ENCODE results near the gene MMP24.

Gene MMP24

GRCh38 chr20:35264755-35265154 lies 38.3 kb downstream of the MMP24 start:
- Histone ChIP-seq H3K4me1 (ENCODE audit: control insufficient read depth in 2 of 2, insufficient read depth in 1 of 2, low read depth in 1 of 2, low read length in 2 of 2) (peaks cover 10 to 34% of the 10 kb centered on the region in 2 donors), H2BK120ac (ENCODE audit: low read depth, low read length) (no peak overlapping the region), H3K27ac (replicated peaks; ENCODE audit: low read length) (no peak overlapping the region), H3K36me3 (replicated peaks in 1 of 2; ENCODE audit: control insufficient read depth in 2 of 2, insufficient read depth in 2 of 2, low read length in 2 of 2) (no peaks in the 10 kb centered on the region), H2BK5ac (ENCODE audit: low read length) (no peak overlapping the region), H3K14ac (ENCODE audit: low read length) (no peak overlapping the region), H3K4me2 (ENCODE audit: insufficient read depth, low read length, poor library complexity, severe bottlenecking) (no peak overlapping the region), H2BK12ac (ENCODE audit: low read length) (no peak overlapping the region), H3K4me3 (ENCODE audit: low read length in 2 of 2) (no peak overlapping the region), H3K9me3 (replicated peaks in 1 of 2; ENCODE audit: control insufficient read depth in 2 of 2, insufficient read depth in 1 of 2, low read depth in 1 of 2, low read length in 2 of 2) (no peaks in the 10 kb centered on the region), H3K79me1 (ENCODE audit: low read depth, low read length) (no peaks in the 10 kb centered on the region), H3K23ac (ENCODE audit: low read depth, low read length, poor library complexity) (no peak overlapping the region), H2AK5ac (ENCODE audit: low read depth, low read length) (no peak overlapping the region), H3K4ac (ENCODE audit: low read length) (no peak overlapping the region), H3K9ac (ENCODE audit: low read depth, low read length, poor library complexity) (no peak overlapping the region), H4K8ac (ENCODE audit: low read depth, low read length) (no peak overlapping the region), H2BK15ac (ENCODE audit: low read length) (no peak overlapping the region), H3K18ac (ENCODE audit: low read length) (peak overlapping the region; percentile 2), H3K27me3 (ENCODE audit: control insufficient read depth in 3 of 3, insufficient read depth in 3 of 3, low read depth in 1 of 3, low read length in 3 of 3) (no peaks in the 10 kb centered on the region), H2AFZ (ENCODE audit: low read length) (no peak overlapping the region), H4K91ac (ENCODE audit: low read depth, low read length, poor library complexity) (no peak overlapping the region)
- DNase-seq (ENCODE audit: low spot score), result no peak
- WGBS, 2 donors (ENCODE audit: extremely low coverage in 2 of 2, insufficient read length in 2 of 2, insufficient replicate concordance in 1 of 2), result no CpG with 5 or more reads among the region's 1 CpG

- H3K36me3 ChIP-seq (replicated peaks in 1 of 2; ENCODE audit: control insufficient read depth in 2 of 2, insufficient read depth in 2 of 2, low read length in 2 of 2), result no peaks in the 10 kb centered on the region
- no peak overlapping the region for H3K9ac ChIP-seq (ENCODE audit: low read depth, low read length, poor library complexity)
- no peak overlapping the region for H2BK12ac ChIP-seq (ENCODE audit: low read length)
- H2AFZ ChIP-seq (ENCODE audit: low read length), result no peak overlapping the region
- H3K14ac ChIP-seq (ENCODE audit: low read length), result no peak overlapping the region
- H3K4me2 ChIP-seq (ENCODE audit: insufficient read depth, low read length, poor library complexity, severe bottlenecking), result no peak overlapping the region
- H2BK5ac ChIP-seq (ENCODE audit: low read length), result no peak overlapping the region
- no peak overlapping the region for H4K8ac ChIP-seq (ENCODE audit: low read depth, low read length)
- peak overlapping the region; percentile 58 for H2AK5ac ChIP-seq (ENCODE audit: low read depth, low read length)
- no peak overlapping the region for H3K4me3 ChIP-seq (ENCODE audit: low read length in 2 of 2)
- no peak overlapping the region for H3K23ac ChIP-seq (ENCODE audit: low read depth, low read length, poor library complexity)
- no peak for DNase-seq (ENCODE audit: low spot score)
- peak overlapping the region; percentile 62 for H2BK15ac ChIP-seq (ENCODE audit: low read length)
- H3K27ac ChIP-seq (replicated peaks; ENCODE audit: low read length), result no peak overlapping the region
- H3K4me1 ChIP-seq (ENCODE audit: control insufficient read depth in 2 of 2, insufficient read depth in 1 of 2, low read depth in 1 of 2, low read length in 2 of 2), result peaks cover 10 to 15% of the 10 kb centered on the region in 2 donors
- H3K79me1 ChIP-seq (ENCODE audit: low read depth, low read length), result no peaks in the 10 kb centered on the region
- no peaks in the 10 kb centered on the region for H3K27me3 ChIP-seq (ENCODE audit: control insufficient read depth in 3 of 3, insufficient read depth in 3 of 3, low read depth in 1 of 3, low read length in 3 of 3)
- H4K91ac ChIP-seq (ENCODE audit: low read depth, low read length, poor library complexity), result no peak overlapping the region
- no CpG with 5 or more reads among the region's 16 CpGs for WGBS, 2 donors (ENCODE audit: extremely low coverage in 2 of 2, insufficient read length in 2 of 2, insufficient replicate concordance in 1 of 2)
- H3K9me3 ChIP-seq (replicated peaks in 1 of 2; ENCODE audit: control insufficient read depth in 2 of 2, insufficient read depth in 1 of 2, low read depth in 1 of 2, low read length in 2 of 2), result no peaks in the 10 kb centered on the region
- no peak overlapping the region for H3K18ac ChIP-seq (ENCODE audit: low read length)
- no peak overlapping the region for H3K4ac ChIP-seq (ENCODE audit: low read length)
- H2BK120ac ChIP-seq (ENCODE audit: low read depth, low read length), result no peak overlapping the region
Observed at GRCh38 chr20:35267092-35267491, 40.6 kb downstream of the MMP24 start.

- H3K79me1 ChIP-seq (ENCODE audit: low read depth, low read length), result no peaks in the 10 kb centered on the region
- no peaks in the 10 kb centered on the region for H3K9me3 ChIP-seq (replicated peaks in 1 of 2; ENCODE audit: control insufficient read depth in 2 of 2, insufficient read depth in 1 of 2, low read depth in 1 of 2, low read length in 2 of 2)
- H4K8ac ChIP-seq (ENCODE audit: low read depth, low read length), result no peak overlapping the region
- H3K4me1 ChIP-seq (ENCODE audit: control insufficient read depth in 2 of 2, insufficient read depth in 1 of 2, low read depth in 1 of 2, low read length in 2 of 2), result peaks cover 2 to 5% of the 10 kb centered on the region in 2 donors
- no peak overlapping the region for H3K23ac ChIP-seq (ENCODE audit: low read depth, low read length, poor library complexity)
- H3K36me3 ChIP-seq (replicated peaks in 1 of 2; ENCODE audit: control insufficient read depth in 2 of 2, insufficient read depth in 2 of 2, low read length in 2 of 2), result no peaks in the 10 kb centered on the region
- no peak overlapping the region for H3K4me3 ChIP-seq (ENCODE audit: low read length in 2 of 2)
- no peak overlapping the region for H3K4me2 ChIP-seq (ENCODE audit: insufficient read depth, low read length, poor library complexity, severe bottlenecking)
- H2AK5ac ChIP-seq (ENCODE audit: low read depth, low read length), result no peak overlapping the region
- H3K18ac ChIP-seq (ENCODE audit: low read length), result no peak overlapping the region
- no peak overlapping the region for H4K91ac ChIP-seq (ENCODE audit: low read depth, low read length, poor library complexity)
- no peak overlapping the region for H2BK120ac ChIP-seq (ENCODE audit: low read depth, low read length)
- no peak overlapping the region for H2BK15ac ChIP-seq (ENCODE audit: low read length)
- H3K27ac ChIP-seq (replicated peaks; ENCODE audit: low read length), result no peak overlapping the region
- H3K14ac ChIP-seq (ENCODE audit: low read length), result no peak overlapping the region
- no peak overlapping the region for H2BK5ac ChIP-seq (ENCODE audit: low read length)
- H3K4ac ChIP-seq (ENCODE audit: low read length), result no peak overlapping the region
- H2BK12ac ChIP-seq (ENCODE audit: low read length), result no peak overlapping the region
- H3K9ac ChIP-seq (ENCODE audit: low read depth, low read length, poor library complexity), result no peak overlapping the region
- H3K27me3 ChIP-seq (ENCODE audit: control insufficient read depth in 3 of 3, insufficient read depth in 3 of 3, low read depth in 1 of 3, low read length in 3 of 3), result no peaks in the 10 kb centered on the region
- peak overlapping the region; percentile 68 for H2AFZ ChIP-seq (ENCODE audit: low read length)
- WGBS, 2 donors (ENCODE audit: extremely low coverage in 2 of 2, insufficient read length in 2 of 2, insufficient replicate concordance in 1 of 2), result no CpG with 5 or more reads among the region's 14 CpGs
- peak; percentile 77 for DNase-seq (ENCODE audit: low spot score)
Observed at GRCh38 chr20:35269055-35269781, 42.7 kb downstream of the MMP24 start.

GRCh38 chr20:35270021-35270902 lies 43.8 kb downstream of the MMP24 start:
- Histone ChIP-seq H3K18ac (ENCODE audit: low read length) (no peak overlapping the region), H3K4me3 (ENCODE audit: low read length in 2 of 2) (no peak overlapping the region), H2BK120ac (ENCODE audit: low read depth, low read length) (no peak overlapping the region), H2BK15ac (ENCODE audit: low read length) (no peak overlapping the region), H2AFZ (ENCODE audit: low read length) (no peak overlapping the region), H3K14ac (ENCODE audit: low read length) (no peak overlapping the region), H3K36me3 (replicated peaks in 1 of 2; ENCODE audit: control insufficient read depth in 2 of 2, insufficient read depth in 2 of 2, low read length in 2 of 2) (peaks cover 0 to 5% of the 10 kb centered on the region in 2 donors), H3K4me1 (ENCODE audit: control insufficient read depth in 2 of 2, insufficient read depth in 1 of 2, low read depth in 1 of 2, low read length in 2 of 2) (peaks cover 1 to 2% of the 10 kb centered on the region in 2 donors), H3K27me3 (ENCODE audit: control insufficient read depth in 3 of 3, insufficient read depth in 3 of 3, low read depth in 1 of 3, low read length in 3 of 3) (no peaks in the 10 kb centered on the region), H3K9ac (ENCODE audit: low read depth, low read length, poor library complexity) (no peak overlapping the region), H3K79me1 (ENCODE audit: low read depth, low read length) (no peaks in the 10 kb centered on the region), H3K27ac (replicated peaks; ENCODE audit: low read length) (no peak overlapping the region), H3K4ac (ENCODE audit: low read length) (no peak overlapping the region), H2BK12ac (ENCODE audit: low read length) (no peak overlapping the region), H3K23ac (ENCODE audit: low read depth, low read length, poor library complexity) (no peak overlapping the region), H4K91ac (ENCODE audit: low read depth, low read length, poor library complexity) (no peak overlapping the region), H2AK5ac (ENCODE audit: low read depth, low read length) (peak overlapping the region; percentile 18), H3K9me3 (replicated peaks in 1 of 2; ENCODE audit: control insufficient read depth in 2 of 2, insufficient read depth in 1 of 2, low read depth in 1 of 2, low read length in 2 of 2) (no peaks in the 10 kb centered on the region), H3K4me2 (ENCODE audit: insufficient read depth, low read length, poor library complexity, severe bottlenecking) (no peak overlapping the region), H2BK5ac (ENCODE audit: low read length) (no peak overlapping the region), H4K8ac (ENCODE audit: low read depth, low read length) (no peak overlapping the region)
- no CpG with 5 or more reads among the region's 19 CpGs for WGBS, 2 donors (ENCODE audit: extremely low coverage in 2 of 2, insufficient read length in 2 of 2, insufficient replicate concordance in 1 of 2)
- no peak for DNase-seq (ENCODE audit: low spot score)
